GM11168 (cell line): Measurements from ENCODE around the gene BICRA.

Experiments used
- in situ Hi-C: fragments of 300-500 bp; cut with MboI; formaldehyde crosslinking; loops from one replicate; pipeline ENCODE4 v1.12.0; 2022; ENCODE audit warnings: low sequenced_read_pairs; ENCODE audit not compliant: unreplicated experiment

Gene BICRA

DNA sequence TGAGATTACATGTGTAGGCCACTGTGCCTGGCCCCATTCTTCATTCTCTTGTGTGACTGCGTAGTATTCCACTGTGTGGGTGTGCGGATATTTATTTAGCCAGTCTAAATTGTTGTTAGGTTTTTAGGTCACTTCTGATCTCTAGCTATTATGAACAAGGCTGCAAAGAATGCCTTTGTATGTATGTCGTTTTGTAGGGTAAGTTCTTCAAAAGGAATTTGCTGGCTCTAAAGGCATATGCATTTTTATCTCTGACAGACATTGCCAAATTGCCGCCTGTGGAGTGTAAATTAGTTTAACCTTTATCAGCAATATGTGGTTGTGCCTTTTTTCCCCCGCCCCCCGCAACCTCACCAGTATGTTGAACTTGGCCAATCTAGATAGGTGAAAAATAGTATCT is 74.0 kb downstream of the BICRA start:
- in situ Hi-C loops = no loop called here

- in situ Hi-C loops = no loop called here
Measured at GRCh38 chr19:47686679-47687450, 77.9 kb downstream of the BICRA start.

GRCh38 chr19:47687906-47688305 is 79.0 kb downstream of the BICRA start:
- in situ Hi-C loops = no loop called here

DNA sequence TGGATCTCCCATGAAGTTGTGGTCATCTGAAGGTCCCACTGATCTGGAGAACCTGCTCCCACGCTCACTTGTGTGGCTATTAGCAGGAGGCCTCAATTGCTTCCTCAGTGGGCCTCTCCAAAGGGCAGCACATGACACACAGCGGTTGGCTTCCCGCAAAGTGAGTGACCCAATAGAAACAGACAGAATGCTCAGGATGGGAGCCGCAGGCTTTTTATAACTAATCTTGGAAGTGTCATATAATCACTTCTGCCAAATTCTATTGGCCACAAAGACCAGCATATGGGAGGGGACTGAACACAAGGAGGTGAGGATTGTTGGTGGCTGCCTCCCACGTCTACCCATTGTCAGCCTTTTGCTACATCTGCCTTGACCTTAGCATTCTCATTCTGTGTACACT is 82.2 kb downstream of the BICRA start:
- in situ Hi-C loops = loop anchor here (5.0 kb wide), 1 partner anchor 254 kb away; no protein-coding TSS in a partner anchor

DNA sequence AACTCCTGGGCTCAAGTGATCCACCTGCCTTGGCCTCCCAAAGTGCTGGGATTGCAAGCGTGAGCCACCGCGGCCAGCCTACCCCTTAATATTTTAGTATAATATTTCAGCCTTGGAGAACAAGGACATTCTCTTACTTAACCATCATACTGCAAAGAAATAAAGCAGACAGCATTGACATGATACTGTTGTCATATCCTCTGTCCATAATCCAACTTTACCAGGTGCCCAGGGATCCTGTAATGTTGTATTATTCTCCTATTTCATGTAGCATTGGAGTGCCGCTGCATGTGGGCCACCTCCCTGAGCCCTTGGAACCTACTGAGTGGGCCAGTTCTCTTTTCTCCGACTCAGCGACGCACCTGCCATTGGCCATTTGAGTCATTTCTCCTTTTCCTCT is 82.8 kb downstream of the BICRA start:
- in situ Hi-C loops = loop anchor here (5.0 kb wide), 1 partner anchor 254 kb away; no protein-coding TSS in a partner anchor

GRCh38 chr19:47693489-47693888 is 84.6 kb downstream of the BICRA start:
- in situ Hi-C loops = loop anchor here (5.0 kb wide), 1 partner anchor 256 kb away; no protein-coding TSS in a partner anchor

DNA sequence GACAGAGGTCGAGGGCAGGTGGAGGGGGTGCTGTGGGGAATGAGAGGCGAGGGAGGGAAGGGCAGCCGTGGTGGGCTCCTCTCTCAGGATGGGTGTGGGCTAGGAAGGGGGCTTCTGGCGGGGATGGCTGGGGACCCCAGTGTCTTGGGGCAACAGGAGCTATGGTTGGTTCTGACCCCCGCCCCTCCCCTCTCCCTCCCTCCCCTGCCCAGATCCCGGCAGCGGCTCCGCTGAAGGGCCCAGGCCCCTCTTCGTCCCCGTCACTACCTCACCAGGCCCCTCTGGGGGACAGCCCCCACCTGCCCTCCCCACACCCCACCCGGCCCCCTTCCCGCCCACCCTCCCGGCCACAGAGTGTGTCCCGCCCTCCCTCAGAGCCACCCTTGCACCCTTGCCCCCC is 85.0 kb downstream of the BICRA start:
- in situ Hi-C loops = loop anchor here (5.0 kb wide), 1 partner anchor 257 kb away; no protein-coding TSS in a partner anchor

DNA sequence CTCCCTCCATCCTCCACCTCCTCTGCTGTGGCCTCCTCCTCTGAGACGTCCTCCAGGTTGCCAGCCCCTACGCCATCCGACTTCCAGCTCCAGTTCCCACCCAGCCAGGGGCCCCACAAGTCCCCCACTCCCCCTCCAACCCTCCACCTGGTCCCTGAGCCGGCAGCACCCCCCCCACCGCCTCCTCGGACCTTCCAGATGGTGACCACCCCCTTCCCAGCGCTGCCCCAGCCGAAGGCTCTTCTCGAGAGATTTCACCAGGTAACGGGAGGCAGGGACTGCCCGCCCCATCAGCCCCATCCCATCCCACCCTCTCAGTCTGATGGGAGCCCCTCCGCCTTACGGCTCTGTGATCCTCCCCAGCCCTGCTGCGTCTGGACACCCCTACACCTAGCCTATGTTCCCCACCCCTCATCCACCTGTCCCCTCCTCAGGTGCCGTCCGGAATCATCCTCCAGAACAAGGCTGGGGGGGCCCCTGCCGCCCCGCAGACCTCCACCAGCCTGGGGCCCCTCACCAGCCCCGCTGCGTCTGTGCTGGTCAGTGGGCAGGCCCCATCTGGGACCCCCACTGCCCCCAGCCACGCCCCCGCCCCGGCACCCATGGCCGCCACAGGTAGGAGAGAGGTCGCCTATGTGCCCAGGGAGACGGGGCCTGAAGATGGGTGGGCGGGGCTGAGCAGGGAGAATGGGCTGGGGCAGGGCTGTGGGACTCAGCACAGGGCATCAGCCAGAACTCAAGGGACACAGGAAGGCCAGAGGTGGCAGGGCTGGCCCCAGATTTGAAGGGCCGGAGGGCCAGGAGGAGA is 85.7 kb downstream of the BICRA start:
- in situ Hi-C loops = loop anchor here (5.0 kb wide), 1 partner anchor 257 kb away; no protein-coding TSS in a partner anchor

- in situ Hi-C loops = no loop called here
Measured at GRCh38 chr19:47695533-47696262, 86.8 kb downstream of the BICRA start.

GRCh38 chr19:47696635-47697034 is 87.7 kb downstream of the BICRA start:
- in situ Hi-C loops = no loop called here

DNA sequence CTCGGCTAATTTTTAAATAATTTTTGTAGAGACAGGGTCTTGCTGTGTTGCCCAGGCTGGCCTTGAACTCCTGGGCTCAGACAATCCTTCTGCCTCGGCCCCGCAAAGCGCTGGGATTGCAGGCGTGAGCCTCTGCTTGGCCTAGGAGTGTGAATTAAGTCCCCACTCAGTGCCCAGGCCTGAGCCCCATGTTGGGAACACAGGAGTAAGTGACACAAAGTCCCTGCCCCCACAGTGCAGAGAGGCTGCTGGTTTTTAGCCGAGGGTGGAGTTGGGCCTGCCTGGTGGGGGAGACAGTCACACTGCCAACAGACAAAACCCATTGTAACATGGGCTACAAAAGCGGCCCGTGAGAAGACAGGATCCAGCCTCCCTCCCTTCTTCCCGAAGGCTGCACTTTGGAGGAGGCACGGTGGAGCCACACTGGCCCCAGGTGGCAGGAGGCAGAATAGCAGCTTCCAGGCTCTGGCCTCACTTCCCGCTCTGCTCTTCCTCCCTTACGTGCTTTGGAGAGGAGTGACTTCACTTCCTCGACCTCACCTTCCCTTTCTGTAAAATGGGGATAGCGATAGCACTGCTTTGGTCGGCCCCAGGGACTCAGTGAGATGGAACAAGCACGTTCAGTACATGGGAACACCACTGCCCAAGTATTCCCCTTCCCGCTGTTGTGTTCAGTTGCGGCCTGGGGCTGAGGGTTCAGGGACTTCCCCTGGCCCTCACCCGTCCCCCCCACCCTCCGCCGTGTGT is 89.1 kb downstream of the BICRA start:
- in situ Hi-C loops = no loop called here

GRCh38 chr19:47698631-47699359 is 89.9 kb downstream of the BICRA start:
- in situ Hi-C loops = no loop called here

DNA sequence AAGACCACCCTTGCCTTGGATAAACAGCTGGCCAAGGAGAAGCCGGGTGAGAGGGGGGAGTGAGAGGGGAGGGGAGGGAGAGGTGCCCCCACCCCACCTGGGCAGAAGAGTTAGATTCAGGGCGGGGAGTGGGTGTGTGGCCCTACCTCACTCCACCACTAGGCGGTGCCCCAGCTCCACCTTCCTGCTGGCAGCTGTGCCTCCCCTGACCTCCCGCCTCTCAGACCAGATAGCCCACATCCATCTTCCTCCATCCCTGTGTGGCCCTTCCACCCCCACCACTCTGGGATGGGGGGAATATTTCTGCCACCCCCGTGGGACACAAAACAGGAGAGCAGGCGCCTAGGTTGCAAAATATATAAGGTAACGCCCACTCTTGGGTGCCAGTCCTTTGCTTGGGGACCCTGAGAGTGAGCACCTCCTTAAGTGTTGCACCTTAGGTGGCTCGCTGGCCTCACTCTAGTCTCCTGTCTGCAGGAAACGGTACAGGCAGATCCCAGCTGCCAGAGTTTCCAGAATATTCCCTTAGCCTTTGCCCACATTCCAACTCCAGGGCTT is 90.5 kb downstream of the BICRA start:
- in situ Hi-C loops = no loop called here

DNA sequence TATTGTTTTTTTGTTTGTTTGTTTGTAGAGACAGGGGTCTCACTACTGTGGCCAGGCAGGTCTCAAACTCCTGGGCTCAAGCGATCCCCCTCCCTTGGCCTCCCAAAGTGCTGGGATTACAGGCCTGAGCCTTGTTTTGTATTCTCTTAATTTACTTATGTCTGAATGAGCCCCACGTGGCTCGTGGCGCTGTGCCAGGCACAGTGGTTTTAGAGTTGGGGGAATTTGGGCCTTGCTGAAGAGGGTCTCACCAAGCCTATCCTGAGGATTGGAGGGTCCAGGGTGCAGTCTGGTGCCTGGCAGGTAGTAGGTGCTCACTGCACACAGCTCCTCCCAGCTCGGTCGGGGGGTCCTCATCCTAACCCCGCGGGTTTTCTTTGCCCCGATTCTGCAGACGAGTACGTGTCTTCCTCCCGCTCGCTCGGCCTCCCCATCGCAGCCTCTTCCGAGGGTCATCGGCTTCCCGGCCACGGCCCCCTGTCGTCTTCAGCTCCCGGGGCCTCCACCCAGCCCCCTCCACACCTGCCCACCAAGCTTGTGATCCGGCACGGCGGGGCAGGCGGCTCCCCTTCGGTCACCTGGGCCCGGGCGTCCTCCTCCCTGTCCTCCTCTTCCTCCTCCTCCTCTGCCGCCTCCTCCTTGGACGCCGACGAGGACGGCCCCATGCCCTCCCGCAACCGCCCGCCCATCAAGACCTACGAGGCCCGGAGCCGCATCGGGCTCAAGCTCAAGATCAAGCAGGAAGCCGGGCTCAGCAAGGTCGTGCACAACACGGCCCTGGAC is 92.2 kb downstream of the BICRA start:
- in situ Hi-C loops = loop anchor here (25.0 kb wide), 1 partner anchor 414 kb away; no protein-coding TSS in a partner anchor

DNA sequence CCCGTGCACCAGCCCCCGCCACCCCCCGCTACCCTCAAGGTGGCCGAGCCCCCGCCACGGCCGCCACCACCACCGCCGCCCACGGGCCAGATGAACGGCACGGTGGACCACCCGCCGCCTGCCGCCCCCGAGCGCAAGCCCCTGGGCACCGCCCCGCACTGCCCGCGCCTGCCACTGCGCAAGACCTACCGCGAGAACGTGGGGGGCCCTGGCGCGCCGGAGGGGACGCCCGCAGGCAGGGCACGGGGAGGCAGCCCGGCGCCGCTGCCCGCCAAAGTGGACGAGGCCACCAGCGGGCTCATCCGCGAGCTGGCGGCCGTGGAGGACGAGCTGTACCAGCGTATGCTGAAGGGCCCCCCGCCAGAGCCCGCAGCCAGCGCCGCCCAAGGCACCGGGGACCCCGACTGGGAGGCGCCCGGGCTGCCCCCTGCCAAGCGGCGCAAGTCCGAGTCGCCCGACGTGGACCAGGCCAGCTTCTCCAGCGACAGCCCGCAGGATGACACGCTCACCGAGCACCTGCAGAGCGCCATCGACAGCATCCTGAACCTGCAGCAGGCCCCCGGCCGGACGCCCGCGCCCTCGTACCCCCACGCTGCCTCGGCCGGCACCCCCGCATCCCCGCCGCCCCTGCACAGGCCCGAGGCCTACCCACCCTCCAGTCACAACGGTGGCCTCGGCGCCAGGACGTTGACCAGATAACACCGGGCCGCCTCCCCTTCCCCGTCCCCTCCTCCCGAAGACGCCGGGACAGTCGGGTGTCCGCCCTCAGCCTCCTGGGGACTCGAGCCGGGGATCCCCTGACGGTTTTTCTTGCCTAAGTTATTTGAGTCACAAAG is 93.0 kb downstream of the BICRA start:
- in situ Hi-C loops = loop anchor here (25.0 kb wide), 1 partner anchor 415 kb away; no protein-coding TSS in a partner anchor

GRCh38 chr19:47702671-47703070 is 93.7 kb downstream of the BICRA start:
- in situ Hi-C loops = loop anchor here (25.0 kb wide), 1 partner anchor 415 kb away; no protein-coding TSS in a partner anchor

GRCh38 chr19:47703301-47703700 is 94.4 kb downstream of the BICRA start:
- in situ Hi-C loops = loop anchor here (25.0 kb wide), 1 partner anchor 416 kb away; no protein-coding TSS in a partner anchor
